WTC11 (cell line): ENCODE measurements around the gene TRNT1. TPM values are rescaled to one million over a fixed set of nuclear protein-coding genes. Genes with fewer than 3 reads are reported as not detected.

Experiments used
- ATAC-seq: fragments of 200-7000 bp; cut with Tn5 transposase; 2 replicates; pipeline ENCODE4 v1.10.0; 2021; ENCODE audit warnings: mild to moderate bottlenecking, moderate library complexity
- CTCF ChIA-PET: fragments of 300-600 bp; sonication (Branson Sonifier 250); formaldehyde crosslinking; loops from one replicate; lab custom pipeline; 2021; ENCODE audit warnings: antibody characterized with exemption; lab: Charles Lee
- POLR2A ChIA-PET: fragments of 350-600 bp; sonication (Branson Sonifier 250); formaldehyde crosslinking; loops from one replicate; lab custom pipeline; 2021; ENCODE audit warnings: antibody characterized with exemption; lab: Charles Lee
- DNase-seq: peaks from one replicate; pipeline ENCODE4 v3.0.0; 2021; ENCODE audit warnings: low spot score
- H3K27ac Mint-ChIP-seq: 2 replicates; pipeline ENCODE4 v1.8.0; 2021; ENCODE audit warnings: mixed read lengths
- H3K27me3 Mint-ChIP-seq: 2 replicates; pipeline ENCODE4 v1.8.0; 2021; ENCODE audit warnings: low read depth, mild to moderate bottlenecking, moderate library complexity, mixed read lengths
- H3K36me3 Mint-ChIP-seq: 2 replicates; pipeline ENCODE4 v1.8.0; 2021; ENCODE audit warnings: mixed read lengths
- H3K4me1 Mint-ChIP-seq: 2 replicates; pipeline ENCODE4 v1.8.0; 2022; ENCODE audit warnings: mixed read lengths
- H3K4me3 Mint-ChIP-seq: 2 replicates; pipeline ENCODE4 v1.8.0; 2021; ENCODE audit warnings: mild to moderate bottlenecking, moderate library complexity, mixed read lengths
- H3K9me3 Mint-ChIP-seq: 2 replicates; pipeline ENCODE4 v1.8.0; 2021; ENCODE audit warnings: mixed read lengths
- ARID4B ChIP-seq: sonication (generic); formaldehyde crosslinking; IDR thresholded peaks from 2 replicates; pipeline ENCODE4 v1.8.0; 2023; ENCODE audit warnings: missing genetic modification reagents, mild to moderate bottlenecking, borderline replicate concordance
- ATF2 ChIP-seq: sonication (generic); formaldehyde crosslinking; IDR thresholded peaks from 2 replicates; pipeline ENCODE4 v1.8.1; 2022; ENCODE audit warnings: low read depth, missing genetic modification reagents, borderline replicate concordance
- ERG ChIP-seq: fragments of 250-450 bp; sonication (Bioruptor Pico); IDR thresholded peaks from 2 replicates; pipeline ENCODE4 v1.8.0; 2021; ENCODE audit warnings: mild to moderate bottlenecking
- FOXJ3 ChIP-seq: sonication (generic); formaldehyde crosslinking; IDR thresholded peaks from 2 replicates; pipeline ENCODE4 v1.9.0; 2021; ENCODE audit warnings: missing genetic modification reagents, mild to moderate bottlenecking, borderline replicate concordance
- MXD4 ChIP-seq: fragments of 250-450 bp; sonication (Bioruptor Pico); IDR thresholded peaks from 2 replicates; pipeline ENCODE4 v1.8.0; 2021; ENCODE audit warnings: mild to moderate bottlenecking, moderate library complexity, borderline replicate concordance
- RELA ChIP-seq: sonication (generic); formaldehyde crosslinking; IDR thresholded peaks from 2 replicates; pipeline ENCODE4 v1.8.1; 2022; ENCODE audit warnings: missing genetic modification reagents, mild to moderate bottlenecking, borderline replicate concordance
- STAT6 ChIP-seq: sonication (generic); formaldehyde crosslinking; conservative IDR thresholded peaks from 2 replicates; pipeline ENCODE4 v1.8.1; 2023; ENCODE audit warnings: mild to moderate bottlenecking, low read depth, missing genetic modification reagents, moderate library complexity
- TEAD1 ChIP-seq: sonication (generic); formaldehyde crosslinking; IDR thresholded peaks from 2 replicates; pipeline ENCODE4 v1.8.0; 2022; ENCODE audit warnings: mild to moderate bottlenecking, missing genetic modification reagents
- TEAD4 ChIP-seq: sonication (generic); formaldehyde crosslinking; IDR thresholded peaks from 2 replicates; pipeline ENCODE4 v1.8.0; 2022; ENCODE audit warnings: mild to moderate bottlenecking, missing genetic modification reagents
- USF2 ChIP-seq: sonication (generic); formaldehyde crosslinking; IDR thresholded peaks from 2 replicates; pipeline ENCODE4 v1.8.1; 2023; ENCODE audit warnings: mild to moderate bottlenecking, missing genetic modification reagents, moderate library complexity
- ZBTB43 ChIP-seq: sonication (generic); formaldehyde crosslinking; IDR thresholded peaks from 2 replicates; pipeline ENCODE4 v1.8.1; 2023; ENCODE audit warnings: mild to moderate bottlenecking, missing genetic modification reagents
- ZNF138 ChIP-seq: sonication (generic); formaldehyde crosslinking; conservative IDR thresholded peaks from 2 replicates; pipeline ENCODE4 v1.8.1; 2022; ENCODE audit warnings: mild to moderate bottlenecking, moderate library complexity, missing genetic modification reagents
- ZNF219 ChIP-seq: sonication (generic); formaldehyde crosslinking; IDR thresholded peaks from 2 replicates; pipeline ENCODE4 v1.8.0; 2023; ENCODE audit warnings: missing genetic modification reagents, mild to moderate bottlenecking, borderline replicate concordance
- ZNF317 ChIP-seq: sonication (generic); formaldehyde crosslinking; IDR thresholded peaks from 2 replicates; pipeline ENCODE4 v1.8.1; 2023; ENCODE audit warnings: low read depth, mild to moderate bottlenecking, moderate library complexity, missing genetic modification reagents, borderline replicate concordance
- ZNF396 ChIP-seq: fragments of 250-450 bp; sonication (Bioruptor Pico); IDR thresholded peaks from 2 replicates; pipeline ENCODE4 v1.8.0; 2021; ENCODE audit warnings: mild to moderate bottlenecking, moderate library complexity, borderline replicate concordance
- total RNA-seq: library from RNA; stranded (reverse); gene quantifications from 3 replicates; pipeline ENCODE4 v1.2.3, GENCODE V29; 2021

TRNT1 gene
- total RNA-seq, 1 experiment from 2014 or later: 18.8 TPM

GRCh38 chr3:3160826-3161225 lies 34.1 kb downstream of the TRNT1 start:
- no peak for DNase-seq
- no peak overlapping the region for H3K4me3 Mint-ChIP-seq
- peaks cover 9% of the 10 kb centered on the region; the same call in 1 of the 2 replicates for H3K9me3 Mint-ChIP-seq
- ChIA-PET CTCF (no interaction called here), POLR2A (no interaction called here)
- no peaks in the 10 kb centered on the region for H3K27me3 Mint-ChIP-seq
- TF ChIP-seq FOXJ3 (CRISPR knock-in tag) (no peak), TEAD4 (CRISPR knock-in tag) (no peak), MXD4 (no peak), ATF2 (CRISPR knock-in tag) (no peak), ZNF219 (CRISPR knock-in tag) (no peak), ZNF138 (CRISPR knock-in tag) (no peak), ARID4B (CRISPR knock-in tag) (no peak), RELA (CRISPR knock-in tag) (no peak), TEAD1 (CRISPR knock-in tag) (no peak), ZBTB43 (CRISPR knock-in tag) (no peak), ZNF396 (no peak), ERG (CRISPR knock-in tag) (no peak), STAT6 (no peak), USF2 (CRISPR knock-in tag) (no peak), ZNF317 (CRISPR knock-in tag) (no peak)
- ATAC-seq: no peak
- no peak overlapping the region for H3K27ac Mint-ChIP-seq
- H3K36me3 Mint-ChIP-seq: peaks cover 35% of the 10 kb centered on the region
- no peaks in the 10 kb centered on the region for H3K4me1 Mint-ChIP-seq
